ENCODE results near the gene MAST4. TPM values are rescaled to one million over a fixed set of nuclear protein-coding genes. Genes with fewer than 3 reads are reported as not detected.

MAST4 gene
- total and polyA plus RNA-seq, 2 of the 8 experiments (the other 6 are each of a cell fraction or from before 2014, with no cell fraction given): 1.5 to 2.6 TPM

GRCh38 chr5:66929281-66929680 lies 333.1 kb downstream of the MAST4 start:
- CTCF ChIA-PET (ENCODE audit: partially characterized antibody): interaction anchor here (0.9 to 1.5 kb wide), 2 partner anchors 23 to 83 kb away, joined by 3 read pairs; no protein-coding TSS in a partner anchor
- no peaks in the 10 kb centered on the region for H3K79me1 ChIP-seq (ENCODE audit: low read depth, low read length)
- H4K91ac ChIP-seq (replicated peaks; ENCODE audit: insufficient read length, low read length): no peak overlapping the region

More at GRCh38 chr5:66929281-66929680, 333.1 kb downstream of the MAST4 start:
- FAIRE-seq (no peak), DNase-seq (ENCODE audit: low read depth in 1 of 2, low spot score in 2 of 2) (no peak)
- no peak overlapping the region for H3K23ac ChIP-seq (ENCODE audit: insufficient read length)
- no peaks in the 10 kb centered on the region for H4K20me1 ChIP-seq (replicated peaks in 1 of 2; ENCODE audit: control insufficient read depth in 1 of 2, insufficient read depth in 2 of 2, low read length in 2 of 2)
- no peak overlapping the region for H2BK5ac ChIP-seq (ENCODE audit: low read depth, low read length)
- no peak overlapping the region for H3K9ac ChIP-seq (replicated peaks in 1 of 4; ENCODE audit: extremely low read depth in 1 of 4, low read depth in 3 of 4, low read length in 3 of 4)
- H4K8ac ChIP-seq (ENCODE audit: extremely low read depth, insufficient read depth, low read length): no peak overlapping the region
- no peak overlapping the region for H2BK15ac ChIP-seq (ENCODE audit: low read length)
- no peaks in the 10 kb centered on the region for H3K23me2 ChIP-seq (ENCODE audit: low read depth, low read length)
- no peak overlapping the region for H2BK120ac ChIP-seq (replicated peaks; ENCODE audit: low read depth, low read length)
- POLR2A ChIA-PET (ENCODE audit: partially characterized antibody): no interaction called here
- H3K18ac ChIP-seq (ENCODE audit: extremely low read depth, low read length): no peak overlapping the region
- H3K27me3 ChIP-seq (replicated peaks in 1 of 4; ENCODE audit: control insufficient read depth in 3 of 4, extremely low read depth in 1 of 4, insufficient read depth in 3 of 4, low read length in 3 of 4): no peaks in the 10 kb centered on the region; a peak in 1 of 7 replicates
- no peak overlapping the region for H3K56ac ChIP-seq (replicated peaks; ENCODE audit: insufficient read length, low read depth, low read length)
- no peaks in the 10 kb centered on the region for H3K9me3 ChIP-seq (ENCODE audit: insufficient read depth in 2 of 2, low read depth in 1 of 2, low read length in 1 of 2)
- H4K5ac ChIP-seq (ENCODE audit: insufficient read length, low read depth, low read length): no peak overlapping the region
- no peaks in the 10 kb centered on the region for H3K79me2 ChIP-seq (ENCODE audit: control insufficient read depth in 1 of 2, insufficient read depth in 2 of 2, low read length in 2 of 2)
- no peak for TF ChIP-seq NRF1 (IDR thresholded peaks at IDR 0.05; ENCODE audit: low read depth, low read length)
- no peak for TF ChIP-seq CHD2 (IDR thresholded peaks at IDR 0.05; ENCODE audit: low read length)
- no peak for TF ChIP-seq EP300 (IDR thresholded peaks at IDR 0.05; ENCODE audit: borderline replicate concordance in 1 of 2, low read depth in 2 of 2, low read length in 2 of 2)
- no peak for TF ChIP-seq SRF (IDR thresholded peaks at IDR 0.05; ENCODE audit: low read depth, low read length)
- no peak for TF ChIP-seq ASH2L (IDR thresholded peaks at IDR 0.05; ENCODE audit: low read length)
- no peak for TF ChIP-seq TAF1 (IDR thresholded peaks at IDR 0.05; ENCODE audit: low read depth, low read length)
- TF ChIP-seq ATF2 (IDR thresholded peaks at IDR 0.05; ENCODE audit: low read length): no peak
- no peak for TF ChIP-seq BRCA1 (IDR thresholded peaks at IDR 0.05; ENCODE audit: low read depth, low read length)
- no peak for TF ChIP-seq ATF3 (IDR thresholded peaks at IDR 0.05; ENCODE audit: insufficient read depth, low read depth, low read length)
- no peak for TF ChIP-seq TAF7 (optimal IDR thresholded peaks at IDR 0.05; ENCODE audit: borderline replicate concordance, low read depth, low read length)
- H3K4me3 ChIP-seq (ENCODE audit: extremely low read depth in 1 of 4, insufficient read depth in 2 of 4, low read depth in 3 of 4, low read length in 4 of 4): no peak overlapping the region
- no peaks in the 10 kb centered on the region for H3K4me1 ChIP-seq (replicated peaks in 1 of 4; ENCODE audit: control insufficient read depth in 3 of 4, insufficient read depth in 4 of 4, low read length in 3 of 4)
- no peak overlapping the region for H3K4ac ChIP-seq (replicated peaks; ENCODE audit: insufficient read length, low read depth, low read length)
- 94% methylated on average over 1 of the region's 1 CpG; no CpG with 5 or more reads in 1 of the 2 experiments for WGBS, 2 experiments (ENCODE audit: extremely low coverage in 1 of 2, insufficient coverage in 1 of 2, insufficient read length in 1 of 2, insufficient replicate concordance in 2 of 2, low coverage in 1 of 2, low lambda C conversion rate in 2 of 2, missing lambda C conversion rate in 1 of 2)
- H3K27ac ChIP-seq (ENCODE audit: low read depth, low read length): no peak overlapping the region
- no peak overlapping the region for H2BK12ac ChIP-seq (ENCODE audit: low read depth, low read length)
- H2AK5ac ChIP-seq (ENCODE audit: low read depth, low read length): no peak overlapping the region
- H3K36me3 ChIP-seq (ENCODE audit: control insufficient read depth in 2 of 4, insufficient read depth in 4 of 4, low read length in 3 of 4): no peaks in the 10 kb centered on the region
- H2BK20ac ChIP-seq (ENCODE audit: low read length): no peak overlapping the region
- H2AFZ ChIP-seq (ENCODE audit: low read length): no peak overlapping the region
- H3K4me2 ChIP-seq (ENCODE audit: insufficient read depth in 1 of 2, low read depth in 2 of 2, low read length in 2 of 2): no peak overlapping the region
- H3K14ac ChIP-seq (ENCODE audit: insufficient read length): no peak overlapping the region

All from H1 (cell line).